SK-N-SH (cell line): ENCODE measurements around the gene PF4V1. TPM values are rescaled to one million over a fixed set of nuclear protein-coding genes. Genes with fewer than 3 reads are reported as not detected.

ENCODE experiments used
- CTCF ChIA-PET: fragments of 300-600, 350-600 bp; formaldehyde crosslinking; extraction: SDS; loops from one replicate; lab custom pipeline; 2021; lab: Yijun Ruan, JAX
- POLR2A ChIA-PET: fragments of 350-600 bp; sonication (Branson Sonifier 250); formaldehyde crosslinking; extraction: SDS; loops from one replicate; lab custom pipeline; 2020; ENCODE audit warnings: antibody characterized with exemption, inconsistent platforms; lab: Yijun Ruan, JAX
- DNase-seq: peaks from one replicate; pipeline ENCODE4 v3.0.0; 2012
- H2AFZ ChIP-seq: fragments of 200-600 bp; sonication (generic); 2 replicates; pipeline ENCODE4 v1.8.1; 2016; ENCODE audit warnings: antibody characterized with exemption, mild to moderate bottlenecking, low read depth
- H3F3A ChIP-seq: fragments of 200-600 bp; sonication (generic); replicated peaks from 2 replicates; pipeline ENCODE3; 2016; ENCODE audit warnings: antibody characterized with exemption, mild to moderate bottlenecking; ENCODE audit not compliant: insufficient read depth
- H3K27ac ChIP-seq, 2 experiments: fragments of 200-500 bp in 1 of 2; fragments of 200-600 bp in 1 of 2; sonication (Bioruptor generic) in 1 of 2; sonication (generic), shearing (Covaris generic) in 1 of 2; 2 replicates each; pipeline versions ENCODE4 v1.5.1 to v1.6.1; 2014 to 2016; ENCODE audit warnings: low read depth in 2 of 2, inconsistent platforms in 1 of 2, low read length in 1 of 2, mild to moderate bottlenecking in 1 of 2, mixed read lengths in 1 of 2
- H3K27me3 ChIP-seq: fragments of 200-600 bp; sonication (generic), shearing (Covaris generic); 2 replicates; pipeline ENCODE4 v1.6.1; 2016; ENCODE audit warnings: mixed run types; ENCODE audit not compliant: insufficient read depth
- H3K36me3 ChIP-seq, 2 experiments: fragments of 200-500 bp in 1 of 2; fragments of 200-600 bp in 1 of 2; sonication (Bioruptor generic) in 1 of 2; sonication (generic) in 1 of 2; replicated peaks in 1 of 2; 2 replicates each; pipeline versions ENCODE3 to v1.5.1; 2014 to 2016; ENCODE audit warnings: low read length in 1 of 2, mild to moderate bottlenecking in 1 of 2; ENCODE audit not compliant: insufficient read depth in 2 of 2, control insufficient read depth in 1 of 2
- H3K4me1 ChIP-seq, 2 experiments: fragments of 200-500 bp in 1 of 2; fragments of 200-600 bp in 1 of 2; sonication (Bioruptor generic) in 1 of 2; sonication (generic), shearing (Covaris generic) in 1 of 2; 2 replicates each; pipeline versions ENCODE4 v1.5.1 to v1.6.1; 2014 to 2016; ENCODE audit warnings: low read depth in 1 of 2, low read length in 1 of 2, mixed run types in 1 of 2; ENCODE audit not compliant: insufficient read depth in 2 of 2, control insufficient read depth in 1 of 2
- H3K4me2 ChIP-seq: fragments of 200-600 bp; sonication (generic), shearing (Covaris generic); 2 replicates; pipeline ENCODE4 v1.6.1; 2017; ENCODE audit warnings: mixed run types
- H3K4me3 ChIP-seq, 2 experiments: fragments of 200-500 bp in 1 of 2; fragments of 200-600 bp in 1 of 2; sonication (Bioruptor generic) in 1 of 2; sonication (generic), shearing (Covaris generic) in 1 of 2; 2 replicates each; pipeline versions ENCODE4 v1.5.1 to v1.8.1; 2014 to 2016; ENCODE audit warnings: low read depth in 2 of 2, inconsistent platforms in 1 of 2, low read length in 1 of 2, mild to moderate bottlenecking in 1 of 2, mixed read lengths in 1 of 2, moderate library complexity in 1 of 2
- H3K79me2 ChIP-seq: fragments of 200-600 bp; sonication (generic); 2 replicates; pipeline ENCODE4 v1.8.1; 2017; ENCODE audit warnings: mild to moderate bottlenecking; ENCODE audit not compliant: insufficient read depth
- H3K9ac ChIP-seq: fragments of 200-600 bp; sonication (generic); 2 replicates; pipeline ENCODE4 v1.6.1; 2017; ENCODE audit warnings: mixed run types
- H3K9me2 ChIP-seq: fragments of 200-600 bp; sonication (generic); 2 replicates; pipeline ENCODE4 v1.6.1; 2017; ENCODE audit warnings: mixed run types
- H3K9me3 ChIP-seq: fragments of 200-600 bp; sonication (generic); 2 replicates; pipeline ENCODE4 v1.6.1; 2017; ENCODE audit warnings: mixed run types, mild to moderate bottlenecking, moderate library complexity
- H4K20me1 ChIP-seq: fragments of 200-600 bp; sonication (generic); 2 replicates; pipeline ENCODE4 v1.6.1; 2017; ENCODE audit warnings: mild to moderate bottlenecking, mixed run types; ENCODE audit not compliant: insufficient read depth
- CHD2 ChIP-seq: fragments of 150-350 bp; IDR thresholded peaks from 2 replicates; pipeline ENCODE4 v1.6.1; 2018; ENCODE audit warnings: low read length; ENCODE audit not compliant: partially characterized antibody
- ELF1 ChIP-seq: IDR thresholded peaks from 2 replicates; pipeline ENCODE4 v1.4.0; 2012
- EP300 ChIP-seq, 2 experiments: IDR thresholded peaks; 2 replicates each; pipeline versions ENCODE4 v1.4.0 to v1.6.1; 2012; ENCODE audit warnings: borderline replicate concordance in 1 of 2, low read depth in 1 of 2, low read length in 1 of 2
- EZH2phosphoT487 ChIP-seq: fragments of 200-600 bp; sonication (generic); IDR thresholded peaks from 2 replicates; pipeline ENCODE4 v1.6.1; 2017; ENCODE audit warnings: low read depth, mixed run types, mild to moderate bottlenecking, antibody characterized with exemption, moderate library complexity, borderline replicate concordance
- GABPA ChIP-seq: IDR thresholded peaks from 2 replicates; pipeline ENCODE4 v1.4.0; 2012; ENCODE audit warnings: low read depth, mild to moderate bottlenecking
- IRF3 ChIP-seq: fragments of 150-350 bp; IDR thresholded peaks from 2 replicates; pipeline ENCODE4 v1.6.1; 2016; ENCODE audit warnings: mild to moderate bottlenecking, low read depth, low read length
- MEF2A ChIP-seq: IDR thresholded peaks from 2 replicates; pipeline ENCODE4 v1.4.0; 2012; ENCODE audit warnings: low read depth, borderline replicate concordance
- RAD21 ChIP-seq: IDR thresholded peaks from 2 replicates; pipeline ENCODE4 v1.6.1; 2012; ENCODE audit warnings: mild to moderate bottlenecking, low read length
- REST ChIP-seq: IDR thresholded peaks from 2 replicates; pipeline ENCODE4 v1.6.1; 2012; ENCODE audit warnings: mild to moderate bottlenecking, low read depth, low read length, moderate library complexity
- RXRA ChIP-seq: IDR thresholded peaks from 2 replicates; pipeline ENCODE4 v1.4.0; 2012; ENCODE audit warnings: low read depth, mild to moderate bottlenecking, borderline replicate concordance
- SIN3A ChIP-seq: IDR thresholded peaks from 2 replicates; pipeline ENCODE4 v1.6.1; 2012; ENCODE audit warnings: low read depth, mild to moderate bottlenecking, low read length, moderate library complexity, borderline replicate concordance
- TAF1 ChIP-seq: IDR thresholded peaks from 2 replicates; pipeline ENCODE4 v1.6.1; 2012; ENCODE audit warnings: low read depth, mild to moderate bottlenecking, low read length, moderate library complexity, borderline replicate concordance
- TEAD4 ChIP-seq: IDR thresholded peaks from 2 replicates; pipeline ENCODE4 v1.4.0; 2012; ENCODE audit warnings: mild to moderate bottlenecking, borderline replicate concordance; ENCODE audit not compliant: insufficient read depth
- USF2 ChIP-seq: fragments of 150-350 bp; IDR thresholded peaks from 2 replicates; pipeline ENCODE4 v1.6.1; 2017; ENCODE audit warnings: antibody characterized with exemption, low read length, low read depth, borderline replicate concordance
- YY1 ChIP-seq: IDR thresholded peaks from 2 replicates; pipeline ENCODE4 v1.4.0; 2012; ENCODE audit warnings: low read depth, mild to moderate bottlenecking
- WGBS: methylation state at CpG from one replicate; pipeline ENCODE4 v1.1.6; 2017; ENCODE audit warnings: low lambda C conversion rate; 5-methylcytosine and 5-hydroxymethylcytosine counted together
- polyA plus RNA-seq, 3 experiments: library from polyadenylated mRNA; depleted of rRNA; stranded (reverse); fragments of >200 nt; gene quantifications; 2 replicates each; pipeline ENCODE4 v1.2.3, GENCODE V29; 2012

The PF4V1 gene
- not detected in 2 replicates for polyA plus RNA-seq (2012; rRNA removed)
- polyA plus RNA-seq (2012; cell fraction: cytosol; rRNA removed) = not detected in 2 replicates
- not detected in 2 replicates for polyA plus RNA-seq (2012; cell fraction: nucleus; rRNA removed)

- Histone ChIP-seq H3K27me3 (peaks cover 5% of the 10 kb centered on the region; the same call in 1 of the 2 replicates), H3K79me2 (no peaks in the 10 kb centered on the region), H3K9me2 (no peaks in the 10 kb centered on the region), H3F3A (no peaks in the 10 kb centered on the region), H2AFZ (no peak within 1 kb of the TSS), H3K9me3 (no peaks in the 10 kb centered on the region), H3K4me1 (no peaks in the 10 kb centered on the region), H4K20me1 (no peaks in the 10 kb centered on the region), H3K27ac (no peak within 1 kb of the TSS), H3K4me2 (no peak within 1 kb of the TSS), H3K9ac (no peak within 1 kb of the TSS), H3K36me3 (no peaks in the 10 kb centered on the region), H3K4me3 (no peak within 1 kb of the TSS)
- DNase-seq = no peak
- TF ChIP-seq TEAD4 = no peak
- no peak for TF ChIP-seq ELF1
- TF ChIP-seq CHD2 = no peak
- TF ChIP-seq IRF3 = no peak
- no peak for TF ChIP-seq RXRA
- no peak for TF ChIP-seq EZH2phosphoT487
- no peak for TF ChIP-seq YY1
- no peak for TF ChIP-seq GABPA
- no peak for TF ChIP-seq EP300 (IDR thresholded peaks at IDR 0.05; ENCODE audit: borderline replicate concordance in 1 of 2, low read depth in 1 of 2, low read length in 1 of 2)
- TF ChIP-seq TAF1 = no peak
- TF ChIP-seq MEF2A = no peak
- TF ChIP-seq RAD21 = no peak
- no peak for TF ChIP-seq REST
- TF ChIP-seq SIN3A = no peak
- TF ChIP-seq USF2 = no peak
- 13% methylated on average over 9 of the region's 22 CpGs for WGBS
- ChIA-PET CTCF (no interaction called here), POLR2A (interaction anchor here (0.7 kb wide), 1 partner anchor 568 kb away, joined by 3 read pairs; no protein-coding TSS in a partner anchor)
Observed at GRCh38 chr4:73853246-73853704, at the start of gene PF4V1. PF4V1 (plus strand) TSS chr4:73853296; CDS start chr4:73853363, 67 bp downstream.
